ENCODE measurements around the gene APOOL. TPM values are rescaled to one million over a fixed set of nuclear protein-coding genes. Genes with fewer than 3 reads are reported as not detected.

APOOL gene
- total and polyA plus RNA-seq, 2 of the 13 experiments (the other 11 are each of a cell fraction or from before 2014, with no cell fraction given), result 7.3 to 13.9 TPM

- TF ChIP-seq POLR2A (IDR thresholded peaks at IDR 0.05; ENCODE audit: insufficient read depth in 1 of 2, low read depth in 2 of 2, low read length in 2 of 2) (peak; percentile 59 to 70), ATF2 (CRISPR knock-in tag; IDR thresholded peaks at IDR 0.05) (0 out of 2 replicates have a peak, but pooled peaks have one; percentile 23), SP4 (CRISPR knock-in tag; IDR thresholded peaks at IDR 0.05) (peak; percentile 73; the same call in 1 of the 2 replicates), GABPB1 (CRISPR knock-in tag; IDR thresholded peaks at IDR 0.05) (peak; percentile 16; the same call in 1 of the 2 replicates), ZNF331 (CRISPR knock-in tag; IDR thresholded peaks at IDR 0.05) (peak; percentile 33; the same call in 1 of the 2 replicates), ZNF543 (CRISPR knock-in tag; IDR thresholded peaks at IDR 0.05) (no peak), KDM5B (CRISPR knock-in tag; IDR thresholded peaks at IDR 0.05; ENCODE audit: borderline replicate concordance) (no peak), RAD51 (IDR thresholded peaks at IDR 0.05; ENCODE audit: borderline replicate concordance) (no peak), YY1 (IDR thresholded peaks at IDR 0.05; ENCODE audit: insufficient read depth, insufficient replicate concordance, low read depth, low read length) (peak; percentile 89), ZNF644 (CRISPR knock-in tag; IDR thresholded peaks at IDR 0.05; ENCODE audit: low read depth) (peak; percentile 43; the same call in 1 of the 2 replicates), DMAP1 (CRISPR knock-in tag; IDR thresholded peaks at IDR 0.05) (0 out of 2 replicates have a peak, but pooled peaks have one; percentile 45), SIN3A (IDR thresholded peaks at IDR 0.05; ENCODE audit: borderline replicate concordance, low read depth, low read length) (peak; percentile 32; the same call in 1 of the 2 replicates), ZNF761 (CRISPR knock-in tag; conservative IDR thresholded peaks at IDR 0.05) (no peak), FOXK2 (IDR thresholded peaks at IDR 0.05) (no peak), ZNF790 (CRISPR knock-in tag; IDR thresholded peaks at IDR 0.05; ENCODE audit: borderline replicate concordance) (no peak), ETV6 (CRISPR knock-in tag; conservative IDR thresholded peaks at IDR 0.05) (no peak), KAT8 (CRISPR knock-in tag; IDR thresholded peaks at IDR 0.05) (peak; percentile 72), ZNF598 (CRISPR knock-in tag; IDR thresholded peaks at IDR 0.05; ENCODE audit: borderline replicate concordance) (no peak)
- TF ChIP-seq, protein P1, sequence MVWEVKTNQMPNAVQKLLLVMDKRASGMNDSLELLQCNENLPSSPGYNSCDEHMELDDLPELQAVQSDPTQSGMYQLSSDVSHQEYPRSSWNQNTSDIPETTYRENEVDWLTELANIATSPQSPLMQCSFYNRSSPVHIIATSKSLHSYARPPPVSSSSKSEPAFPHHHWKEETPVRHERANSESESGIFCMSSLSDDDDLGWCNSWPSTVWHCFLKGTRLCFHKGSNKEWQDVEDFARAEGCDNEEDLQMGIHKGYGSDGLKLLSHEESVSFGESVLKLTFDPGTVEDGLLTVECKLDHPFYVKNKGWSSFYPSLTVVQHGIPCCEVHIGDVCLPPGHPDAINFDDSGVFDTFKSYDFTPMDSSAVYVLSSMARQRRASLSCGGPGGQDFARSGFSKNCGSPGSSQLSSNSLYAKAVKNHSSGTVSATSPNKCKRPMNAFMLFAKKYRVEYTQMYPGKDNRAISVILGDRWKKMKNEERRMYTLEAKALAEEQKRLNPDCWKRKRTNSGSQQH (CRISPR knock-in tag; IDR thresholded peaks at IDR 0.05; ENCODE audit: low read depth), result peak; percentile 58; the same call in 1 of the 2 replicates
- TF ChIP-seq, protein P2, sequence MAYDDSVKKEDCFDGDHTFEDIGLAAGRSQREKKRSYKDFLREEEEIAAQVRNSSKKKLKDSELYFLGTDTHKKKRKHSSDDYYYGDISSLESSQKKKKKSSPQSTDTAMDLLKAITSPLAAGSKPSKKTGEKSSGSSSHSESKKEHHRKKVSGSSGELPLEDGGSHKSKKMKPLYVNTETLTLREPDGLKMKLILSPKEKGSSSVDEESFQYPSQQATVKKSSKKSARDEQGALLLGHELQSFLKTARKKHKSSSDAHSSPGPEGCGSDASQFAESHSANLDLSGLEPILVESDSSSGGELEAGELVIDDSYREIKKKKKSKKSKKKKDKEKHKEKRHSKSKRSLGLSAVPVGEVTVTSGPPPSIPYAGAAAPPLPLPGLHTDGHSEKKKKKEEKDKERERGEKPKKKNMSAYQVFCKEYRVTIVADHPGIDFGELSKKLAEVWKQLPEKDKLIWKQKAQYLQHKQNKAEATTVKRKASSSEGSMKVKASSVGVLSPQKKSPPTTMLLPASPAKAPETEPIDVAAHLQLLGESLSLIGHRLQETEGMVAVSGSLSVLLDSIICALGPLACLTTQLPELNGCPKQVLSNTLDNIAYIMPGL (CRISPR knock-in tag; IDR thresholded peaks at IDR 0.05; ENCODE audit: borderline replicate concordance in 1 of 2, low read depth in 1 of 2), result 0 out of 4 replicates have a peak, but pooled peaks of 1 of the 2 experiments have one; percentile 26
- TF ChIP-seq, protein P3, sequence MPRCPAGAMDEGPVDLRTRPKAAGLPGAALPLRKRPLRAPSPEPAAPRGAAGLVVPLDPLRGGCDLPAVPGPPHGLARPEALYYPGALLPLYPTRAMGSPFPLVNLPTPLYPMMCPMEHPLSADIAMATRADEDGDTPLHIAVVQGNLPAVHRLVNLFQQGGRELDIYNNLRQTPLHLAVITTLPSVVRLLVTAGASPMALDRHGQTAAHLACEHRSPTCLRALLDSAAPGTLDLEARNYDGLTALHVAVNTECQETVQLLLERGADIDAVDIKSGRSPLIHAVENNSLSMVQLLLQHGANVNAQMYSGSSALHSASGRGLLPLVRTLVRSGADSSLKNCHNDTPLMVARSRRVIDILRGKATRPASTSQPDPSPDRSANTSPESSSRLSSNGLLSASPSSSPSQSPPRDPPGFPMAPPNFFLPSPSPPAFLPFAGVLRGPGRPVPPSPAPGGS (CRISPR knock-in tag; IDR thresholded peaks at IDR 0.05), result no peak
- TF ChIP-seq, protein P4, sequence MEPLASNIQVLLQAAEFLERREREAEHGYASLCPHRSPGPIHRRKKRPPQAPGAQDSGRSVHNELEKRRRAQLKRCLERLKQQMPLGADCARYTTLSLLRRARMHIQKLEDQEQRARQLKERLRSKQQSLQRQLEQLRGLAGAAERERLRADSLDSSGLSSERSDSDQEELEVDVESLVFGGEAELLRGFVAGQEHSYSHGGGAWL (CRISPR knock-in tag; IDR thresholded peaks at IDR 0.05), result no peak
- TF ChIP-seq, protein P5, sequence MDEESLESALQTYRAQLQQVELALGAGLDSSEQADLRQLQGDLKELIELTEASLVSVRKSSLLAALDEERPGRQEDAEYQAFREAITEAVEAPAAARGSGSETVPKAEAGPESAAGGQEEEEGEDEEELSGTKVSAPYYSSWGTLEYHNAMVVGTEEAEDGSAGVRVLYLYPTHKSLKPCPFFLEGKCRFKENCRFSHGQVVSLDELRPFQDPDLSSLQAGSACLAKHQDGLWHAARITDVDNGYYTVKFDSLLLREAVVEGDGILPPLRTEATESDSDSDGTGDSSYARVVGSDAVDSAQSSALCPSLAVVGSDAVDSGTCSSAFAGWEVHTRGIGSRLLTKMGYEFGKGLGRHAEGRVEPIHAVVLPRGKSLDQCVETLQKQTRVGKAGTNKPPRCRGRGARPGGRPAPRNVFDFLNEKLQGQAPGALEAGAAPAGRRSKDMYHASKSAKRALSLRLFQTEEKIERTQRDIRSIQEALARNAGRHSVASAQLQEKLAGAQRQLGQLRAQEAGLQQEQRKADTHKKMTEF (CRISPR knock-in tag; IDR thresholded peaks at IDR 0.05), result peak; percentile 37; the same call in 1 of the 2 replicates
Measured at GRCh38 chrX:85003655-85004244, at the start of gene APOOL (continued).

All from HepG2 (cell line).